ENCODE data around the gene ACVR1B.

- TF ChIP-seq CTCF (IDR thresholded peaks at IDR 0.05) (no peak), POLR2A (IDR thresholded peaks at IDR 0.05) (no peak)
Observed at GRCh38 chr12:52013626-52014310, 62.3 kb downstream of the ACVR1B start.
